ENCODE data around the gene NMT2.

Gene NMT2

DNA sequence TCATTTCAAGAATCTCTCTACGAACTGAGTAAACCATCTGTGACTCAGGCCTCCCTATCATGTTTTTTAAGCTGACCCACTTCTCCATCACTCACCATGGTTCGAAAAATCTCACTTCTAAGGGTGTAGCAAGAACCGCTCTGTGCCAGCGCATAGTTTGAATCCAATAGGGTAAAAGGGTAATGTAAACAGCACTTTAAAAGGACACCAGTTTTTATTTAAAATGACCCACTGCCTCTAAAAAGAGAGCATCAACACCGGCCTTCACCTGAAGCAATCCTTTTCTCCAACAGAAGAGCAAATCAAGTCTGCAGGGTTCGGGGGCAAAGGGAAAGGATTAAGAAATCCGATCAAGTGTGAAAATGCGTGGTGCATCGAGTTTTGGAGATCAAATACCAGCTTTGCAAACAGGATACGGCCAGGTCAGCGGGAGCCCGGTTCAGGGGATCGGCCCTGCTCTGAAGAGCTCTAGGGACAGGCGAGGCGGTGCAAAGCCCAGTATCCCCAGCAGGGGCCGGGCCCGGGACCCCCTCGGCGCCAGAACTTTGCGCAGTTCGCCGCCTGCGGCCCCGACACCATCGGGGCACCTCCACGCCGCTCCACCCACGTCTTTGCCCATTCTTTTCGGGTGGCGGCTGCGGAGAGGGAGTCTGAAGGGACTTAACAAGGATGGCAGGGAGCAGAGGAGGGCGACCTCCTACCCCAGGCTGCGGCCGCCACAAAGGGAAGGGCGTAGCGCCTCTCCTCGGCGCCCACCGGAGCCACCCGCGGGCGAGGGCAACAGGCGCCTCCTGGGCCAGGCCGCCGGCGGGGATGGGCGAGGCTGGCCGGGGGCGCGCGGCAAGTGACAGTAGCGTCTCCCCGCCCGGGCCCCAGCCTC lies 842 bp downstream of the NMT2 start:
- Histone ChIP-seq H3K36me3 (ENCODE audit: control insufficient read depth in 5 of 5, insufficient read depth in 5 of 5, low read length in 5 of 5) (no peaks in the 10 kb centered on the region), H3K4me3 (ENCODE audit: low read depth in 1 of 5, low read length in 5 of 5) (peak overlapping the region; percentile 71 to 98 (median 94)), H3K27ac (ENCODE audit: low read depth, low read length) (peak overlapping the region; percentile 93), H3K9me3 (ENCODE audit: control insufficient read depth in 5 of 5, low read length in 5 of 5) (no peaks in the 10 kb centered on the region), H3K4me1 (ENCODE audit: control insufficient read depth in 5 of 5, insufficient read depth in 5 of 5, low read length in 5 of 5) (peaks cover 3 to 44% (median 43%) of the 10 kb centered on the region in 5 donors), H3K9ac (ENCODE audit: low read length in 5 of 5) (peak overlapping the region; percentile 43 to 94 (median 86)), H3K27me3 (ENCODE audit: control insufficient read depth in 5 of 5, insufficient read depth in 4 of 5, low read length in 5 of 5) (no peaks in the 10 kb centered on the region)

DNA sequence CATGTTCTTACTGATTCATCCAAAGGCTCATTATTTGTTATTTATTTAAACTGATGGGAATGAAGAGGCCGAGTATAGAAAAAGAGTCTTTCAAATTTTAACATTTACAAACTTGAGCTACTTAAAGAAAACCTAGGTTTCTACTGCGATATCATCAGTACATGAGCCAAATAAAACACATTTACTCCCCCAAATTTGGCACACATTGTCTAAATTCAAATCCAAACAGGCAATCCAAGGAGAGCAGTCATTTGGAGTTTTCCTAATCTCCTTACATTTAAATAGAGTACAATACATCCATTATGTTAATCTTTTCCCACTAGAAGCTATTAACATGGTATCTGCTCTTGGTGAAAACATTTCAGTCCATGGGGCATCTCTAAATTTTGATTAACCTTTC lies 2.2 kb downstream of the NMT2 start:
- H3K27ac ChIP-seq (ENCODE audit: low read depth, low read length) = peak overlapping the region; percentile 93
- H3K9me3 ChIP-seq (ENCODE audit: control insufficient read depth in 5 of 5, low read length in 5 of 5) = no peaks in the 10 kb centered on the region
- peaks cover 3 to 44% (median 43%) of the 10 kb centered on the region in 5 donors for H3K4me1 ChIP-seq (ENCODE audit: control insufficient read depth in 5 of 5, insufficient read depth in 5 of 5, low read length in 5 of 5)
- H3K27me3 ChIP-seq (ENCODE audit: control insufficient read depth in 5 of 5, insufficient read depth in 4 of 5, low read length in 5 of 5) = no peaks in the 10 kb centered on the region
- H3K36me3 ChIP-seq (ENCODE audit: control insufficient read depth in 5 of 5, insufficient read depth in 5 of 5, low read length in 5 of 5) = no peaks in the 10 kb centered on the region
- H3K9ac ChIP-seq (ENCODE audit: low read length in 5 of 5) = peak overlapping the region; percentile 58 to 94 (median 84)
- peak overlapping the region; percentile 71 to 98 (median 94) for H3K4me3 ChIP-seq (ENCODE audit: low read depth in 1 of 5, low read length in 5 of 5)

DNA sequence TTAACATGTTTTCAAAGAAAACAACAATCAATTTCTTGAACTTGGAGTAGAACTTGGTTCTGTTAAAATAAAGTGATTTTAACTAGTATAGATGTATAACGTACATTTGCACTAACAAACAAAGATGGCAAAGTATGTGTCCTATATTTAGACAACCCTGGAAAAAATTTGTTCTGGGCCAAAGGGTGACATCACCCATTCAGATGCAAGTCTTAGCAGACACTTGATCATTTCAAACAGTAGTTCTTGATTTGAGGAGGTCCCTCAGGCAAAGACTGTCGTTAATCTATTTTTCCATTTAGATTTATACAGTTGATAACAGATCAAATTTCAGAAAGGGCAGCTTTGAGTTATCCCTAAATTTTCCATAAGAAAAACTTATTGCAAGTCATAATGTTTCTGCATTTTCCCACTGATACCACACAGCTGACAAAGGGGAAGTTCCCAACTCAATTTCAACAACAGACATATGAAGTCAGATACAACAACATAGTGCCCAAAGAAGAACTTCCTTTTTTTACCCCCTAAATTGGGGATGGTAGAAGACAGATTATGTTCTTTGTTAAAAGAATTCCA lies 5.2 kb downstream of the NMT2 start:
- H3K36me3 ChIP-seq (ENCODE audit: control insufficient read depth in 5 of 5, insufficient read depth in 5 of 5, low read length in 5 of 5) = peaks cover 0 to 7% (median 0%) of the 10 kb centered on the region in 5 donors

DNA sequence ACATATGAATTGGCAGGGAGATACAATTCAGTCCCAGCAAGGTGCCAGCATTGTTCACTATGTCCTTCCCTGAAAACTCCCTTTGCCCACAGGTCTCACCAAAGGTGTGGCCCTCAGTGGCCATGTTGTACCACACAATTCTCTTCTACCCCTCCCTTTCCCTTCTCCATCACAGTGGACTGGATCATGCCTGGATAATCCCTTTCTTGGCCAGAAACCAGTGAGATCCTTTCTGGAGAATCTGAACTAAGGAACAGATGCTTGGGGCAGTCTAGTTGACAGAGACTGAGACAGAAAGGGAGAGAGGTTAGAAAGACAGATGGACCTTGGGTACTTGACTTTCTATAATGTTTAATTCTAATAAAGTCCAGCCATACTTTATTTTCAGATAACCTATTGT lies 9.5 kb downstream of the NMT2 start:
- H3K4me1 ChIP-seq (ENCODE audit: control insufficient read depth in 5 of 5, insufficient read depth in 5 of 5, low read length in 5 of 5) = peaks cover 0 to 20% (median 10%) of the 10 kb centered on the region in 5 donors
- H3K27me3 ChIP-seq (ENCODE audit: control insufficient read depth in 5 of 5, insufficient read depth in 4 of 5, low read length in 5 of 5) = no peaks in the 10 kb centered on the region
- no peak overlapping the region for H3K4me3 ChIP-seq (ENCODE audit: low read depth in 1 of 5, low read length in 5 of 5)
- H3K9me3 ChIP-seq (ENCODE audit: control insufficient read depth in 5 of 5, low read length in 5 of 5) = no peaks in the 10 kb centered on the region
- H3K36me3 ChIP-seq (ENCODE audit: control insufficient read depth in 5 of 5, insufficient read depth in 5 of 5, low read length in 5 of 5) = peaks cover 0 to 10% (median 2%) of the 10 kb centered on the region in 5 donors
- peak overlapping the region in 1 of 5 donors; percentile 7 for H3K9ac ChIP-seq (ENCODE audit: low read length in 5 of 5)
- peak overlapping the region; percentile 35 for H3K27ac ChIP-seq (ENCODE audit: low read depth, low read length)

More for the DNA sequence above, 5.2 kb downstream of the NMT2 start:
- Histone ChIP-seq H3K27me3 (ENCODE audit: control insufficient read depth in 5 of 5, insufficient read depth in 4 of 5, low read length in 5 of 5) (no peaks in the 10 kb centered on the region), H3K9ac (ENCODE audit: low read length in 5 of 5) (no peak overlapping the region), H3K27ac (ENCODE audit: low read depth, low read length) (peak overlapping the region; percentile 24), H3K4me1 (ENCODE audit: control insufficient read depth in 5 of 5, insufficient read depth in 5 of 5, low read length in 5 of 5) (peaks cover 0 to 31% (median 29%) of the 10 kb centered on the region in 5 donors), H3K9me3 (ENCODE audit: control insufficient read depth in 5 of 5, low read length in 5 of 5) (no peaks in the 10 kb centered on the region), H3K4me3 (ENCODE audit: low read depth in 1 of 5, low read length in 5 of 5) (no peak overlapping the region)

DNA sequence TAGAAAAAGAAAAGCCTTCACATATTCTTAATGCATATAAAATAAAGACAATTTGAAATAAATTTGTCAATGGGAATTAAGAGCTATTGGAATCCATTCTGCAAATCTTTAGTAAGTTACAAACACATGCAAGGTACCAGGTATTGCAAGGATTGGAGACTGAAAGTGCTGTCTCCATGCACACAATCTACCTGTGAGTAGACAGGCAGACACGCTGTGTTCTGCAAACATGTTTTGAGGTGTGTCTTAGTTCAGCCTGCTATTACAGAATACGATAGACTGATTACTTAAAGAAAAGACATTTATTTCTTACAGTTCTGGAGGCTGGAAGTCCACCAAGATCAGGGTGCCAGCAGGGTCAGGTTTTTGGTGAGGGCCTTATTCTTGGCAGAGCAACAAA lies 10.0 kb downstream of the NMT2 start:
- H3K9ac ChIP-seq (ENCODE audit: low read length in 5 of 5) = no peak overlapping the region
- no peak overlapping the region for H3K4me3 ChIP-seq (ENCODE audit: low read depth in 1 of 5, low read length in 5 of 5)
- peaks cover 0 to 18% (median 10%) of the 10 kb centered on the region in 5 donors for H3K4me1 ChIP-seq (ENCODE audit: control insufficient read depth in 5 of 5, insufficient read depth in 5 of 5, low read length in 5 of 5)
- no peaks in the 10 kb centered on the region for H3K27me3 ChIP-seq (ENCODE audit: control insufficient read depth in 5 of 5, insufficient read depth in 4 of 5, low read length in 5 of 5)
- H3K27ac ChIP-seq (ENCODE audit: low read depth, low read length) = no peak overlapping the region
- H3K9me3 ChIP-seq (ENCODE audit: control insufficient read depth in 5 of 5, low read length in 5 of 5) = no peaks in the 10 kb centered on the region
- H3K36me3 ChIP-seq (ENCODE audit: control insufficient read depth in 5 of 5, insufficient read depth in 5 of 5, low read length in 5 of 5) = peaks cover 0 to 10% (median 2%) of the 10 kb centered on the region in 5 donors

DNA sequence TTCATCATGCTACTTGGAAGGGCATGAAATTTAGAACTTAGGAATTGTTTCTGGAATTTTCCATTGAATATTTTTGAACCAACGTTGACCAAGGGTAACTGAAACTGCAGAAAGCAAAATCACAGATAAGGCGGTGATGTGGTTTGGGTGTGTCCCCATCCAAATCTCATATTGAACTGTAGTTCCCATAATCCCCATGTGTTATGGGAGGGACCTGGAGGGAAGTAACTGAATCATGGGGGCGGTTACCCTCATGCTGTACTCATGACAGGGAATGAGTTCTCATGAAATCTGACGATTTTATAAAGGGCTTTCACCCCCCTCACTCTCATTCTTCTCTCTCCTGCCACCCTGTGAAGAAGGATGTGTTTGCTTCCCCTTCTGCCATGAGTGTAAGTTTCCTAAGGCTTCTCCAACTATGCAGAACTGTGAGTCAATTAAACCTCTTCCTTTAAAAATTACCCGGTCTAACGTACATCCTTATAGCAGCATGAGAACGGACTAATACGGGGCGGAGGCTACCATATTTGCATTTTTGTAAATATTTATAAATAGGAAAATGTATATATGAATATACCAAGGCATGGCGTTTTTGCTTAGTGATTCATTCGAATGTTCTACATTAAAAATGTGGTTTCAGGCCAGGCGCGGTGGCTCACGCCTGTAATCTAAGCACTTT lies 12.4 kb downstream of the NMT2 start:
- peaks cover 0 to 10% (median 2%) of the 10 kb centered on the region in 5 donors for H3K36me3 ChIP-seq (ENCODE audit: control insufficient read depth in 5 of 5, insufficient read depth in 5 of 5, low read length in 5 of 5)
- no peaks in the 10 kb centered on the region for H3K9me3 ChIP-seq (ENCODE audit: control insufficient read depth in 5 of 5, low read length in 5 of 5)
- peaks cover 0 to 30% (median 21%) of the 10 kb centered on the region in 5 donors for H3K4me1 ChIP-seq (ENCODE audit: control insufficient read depth in 5 of 5, insufficient read depth in 5 of 5, low read length in 5 of 5)
- no peak overlapping the region for H3K9ac ChIP-seq (ENCODE audit: low read length in 5 of 5)
- H3K27me3 ChIP-seq (ENCODE audit: control insufficient read depth in 5 of 5, insufficient read depth in 4 of 5, low read length in 5 of 5) = no peaks in the 10 kb centered on the region
- H3K4me3 ChIP-seq (ENCODE audit: low read depth in 1 of 5, low read length in 5 of 5) = no peak overlapping the region
- H3K27ac ChIP-seq (ENCODE audit: low read depth, low read length) = no peak overlapping the region

DNA sequence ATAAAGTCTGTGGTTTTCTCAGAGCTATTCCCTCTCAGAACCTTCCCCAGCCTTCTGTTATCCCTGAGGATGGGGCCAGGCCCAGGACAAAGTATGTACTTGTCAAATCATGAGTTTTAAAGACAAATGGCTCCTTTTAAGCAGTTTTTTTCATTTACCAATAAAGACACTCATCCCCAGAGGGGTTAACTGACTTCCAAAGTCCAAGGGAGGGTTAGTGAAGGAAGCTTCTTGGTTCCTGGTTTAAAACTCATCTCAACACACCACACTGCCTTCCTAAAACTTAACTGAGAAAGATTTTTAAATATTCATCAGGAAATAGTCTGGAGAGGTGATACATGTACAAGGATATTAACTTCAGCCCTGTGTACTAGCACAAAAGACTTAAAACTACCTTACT lies 15.9 kb downstream of the NMT2 start:
- Histone ChIP-seq H3K27me3 (ENCODE audit: control insufficient read depth in 5 of 5, insufficient read depth in 4 of 5, low read length in 5 of 5) (no peaks in the 10 kb centered on the region), H3K36me3 (ENCODE audit: control insufficient read depth in 5 of 5, insufficient read depth in 5 of 5, low read length in 5 of 5) (peaks cover 0 to 4% (median 2%) of the 10 kb centered on the region in 5 donors), H3K9ac (ENCODE audit: low read length in 5 of 5) (peak overlapping the region in 2 of 5 donors; percentile 23 to 42), H3K27ac (ENCODE audit: low read depth, low read length) (peak overlapping the region; percentile 61), H3K4me1 (ENCODE audit: control insufficient read depth in 5 of 5, insufficient read depth in 5 of 5, low read length in 5 of 5) (peaks cover 0 to 24% (median 17%) of the 10 kb centered on the region in 5 donors), H3K9me3 (ENCODE audit: control insufficient read depth in 5 of 5, low read length in 5 of 5) (peaks cover 0 to 4% (median 0%) of the 10 kb centered on the region in 5 donors), H3K4me3 (ENCODE audit: low read depth in 1 of 5, low read length in 5 of 5) (peak overlapping the region in 1 of 5 donors; percentile 5)

DNA sequence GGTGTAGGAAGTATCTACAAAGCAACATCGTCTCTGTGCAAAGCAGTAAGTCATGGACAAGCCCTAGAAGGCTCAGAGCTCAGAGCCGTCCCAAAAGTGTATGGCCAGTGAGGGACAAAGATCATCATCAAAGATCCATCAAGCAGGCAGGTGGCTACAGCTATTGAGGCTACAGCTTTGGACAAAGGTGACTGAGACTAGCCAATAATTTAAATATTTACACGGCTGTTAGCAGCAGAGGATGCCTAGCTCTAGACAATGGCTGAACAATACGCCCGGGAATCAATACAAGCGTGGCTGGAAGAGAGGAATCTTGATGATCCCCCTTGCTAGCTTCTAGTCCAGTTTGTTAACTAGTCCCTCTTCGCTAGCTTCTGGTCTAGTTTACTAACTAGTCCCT lies 17.9 kb downstream of the NMT2 start:
- Histone ChIP-seq H3K4me3 (ENCODE audit: low read depth in 1 of 5, low read length in 5 of 5) (no peak overlapping the region), H3K4me1 (ENCODE audit: control insufficient read depth in 5 of 5, insufficient read depth in 5 of 5, low read length in 5 of 5) (peaks cover 0 to 29% (median 13%) of the 10 kb centered on the region in 5 donors), H3K36me3 (ENCODE audit: control insufficient read depth in 5 of 5, insufficient read depth in 5 of 5, low read length in 5 of 5) (peaks cover 0 to 4% (median 0%) of the 10 kb centered on the region in 5 donors), H3K9ac (ENCODE audit: low read length in 5 of 5) (no peak overlapping the region), H3K27me3 (ENCODE audit: control insufficient read depth in 5 of 5, insufficient read depth in 4 of 5, low read length in 5 of 5) (no peaks in the 10 kb centered on the region), H3K27ac (ENCODE audit: low read depth, low read length) (no peak overlapping the region), H3K9me3 (ENCODE audit: control insufficient read depth in 5 of 5, low read length in 5 of 5) (peaks cover 0 to 4% (median 0%) of the 10 kb centered on the region in 5 donors)

DNA sequence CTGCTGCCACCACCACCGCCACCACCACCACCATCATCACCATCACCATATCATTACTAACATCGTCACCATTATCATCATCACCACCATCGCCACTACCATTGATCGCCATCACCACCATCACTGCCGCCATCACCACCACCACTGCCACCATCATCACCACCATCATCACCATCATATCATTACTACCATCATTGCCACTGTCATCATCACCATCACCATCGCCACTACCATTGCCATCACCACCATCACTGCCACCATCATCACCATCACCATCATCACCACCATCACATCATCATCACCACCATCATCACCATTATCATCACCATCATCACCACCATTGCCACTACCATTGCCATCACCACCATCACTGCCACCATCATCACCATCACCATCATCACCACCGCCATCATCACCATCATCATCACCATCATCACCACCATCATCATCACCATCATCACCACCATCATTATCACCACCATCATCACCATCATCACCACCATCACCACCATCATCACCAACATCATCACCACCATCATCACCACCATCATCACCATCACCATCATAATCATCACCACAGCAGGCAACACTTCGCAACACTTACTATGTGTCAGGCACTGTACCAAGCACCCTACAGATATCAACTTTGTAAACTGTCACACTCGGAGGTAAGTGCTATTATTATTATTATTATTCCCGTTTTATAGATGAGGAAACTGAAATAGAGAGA lies 19.3 kb downstream of the NMT2 start:
- Histone ChIP-seq H3K27ac (ENCODE audit: low read depth, low read length) (no peak overlapping the region), H3K27me3 (ENCODE audit: control insufficient read depth in 5 of 5, insufficient read depth in 4 of 5, low read length in 5 of 5) (no peaks in the 10 kb centered on the region), H3K4me1 (ENCODE audit: control insufficient read depth in 5 of 5, insufficient read depth in 5 of 5, low read length in 5 of 5) (peaks cover 0 to 30% (median 13%) of the 10 kb centered on the region in 5 donors), H3K9me3 (ENCODE audit: control insufficient read depth in 5 of 5, low read length in 5 of 5) (peaks cover 0 to 4% (median 0%) of the 10 kb centered on the region in 5 donors), H3K4me3 (ENCODE audit: low read depth in 1 of 5, low read length in 5 of 5) (no peak overlapping the region), H3K36me3 (ENCODE audit: control insufficient read depth in 5 of 5, insufficient read depth in 5 of 5, low read length in 5 of 5) (peaks cover 0 to 3% (median 0%) of the 10 kb centered on the region in 5 donors), H3K9ac (ENCODE audit: low read length in 5 of 5) (no peak overlapping the region)

Measured in subcutaneous abdominal adipose tissue (tissue), 5 donors.